ENCODE data around the gene FLCN.

DNA sequence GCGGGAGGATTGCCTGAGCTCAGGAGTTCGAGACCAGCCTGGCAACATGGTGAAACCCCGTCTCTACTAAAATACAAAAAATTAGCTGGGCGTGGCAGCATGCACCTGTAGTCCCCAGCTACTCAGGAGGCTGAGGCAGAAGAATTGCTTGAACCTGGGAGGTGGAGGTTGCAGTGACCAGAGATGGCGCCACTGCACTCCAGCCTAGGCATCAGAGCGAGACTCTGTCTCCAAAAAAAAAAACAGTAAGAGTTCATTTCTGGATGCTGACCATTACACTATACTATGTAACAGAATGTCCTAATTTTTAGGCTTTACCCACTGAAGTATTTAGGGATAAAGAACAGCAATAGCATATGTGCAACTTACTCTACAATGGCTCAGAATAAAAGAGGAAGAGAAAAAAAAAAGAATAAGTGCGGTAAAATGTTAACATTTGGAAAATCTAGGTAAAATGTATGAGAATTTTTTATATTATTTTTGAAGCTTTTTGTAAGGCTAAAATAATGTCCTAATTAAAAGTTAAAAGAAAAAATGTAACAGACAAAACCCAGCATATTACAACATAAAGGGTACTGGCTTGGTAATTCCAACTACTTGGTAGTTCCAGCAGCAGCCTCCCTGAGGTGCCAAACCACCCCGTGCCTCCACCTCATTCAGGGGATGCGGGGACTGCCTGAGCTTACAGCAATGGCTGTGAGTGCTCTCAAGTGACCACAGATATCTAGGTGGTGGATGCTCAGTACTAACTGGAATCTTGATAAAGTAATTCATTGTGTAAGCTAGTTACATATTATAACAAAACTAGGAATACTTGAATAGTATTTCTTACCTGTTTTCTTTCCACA is 33.2 kb upstream of the FLCN start:
- TF ChIP-seq NANOG (IDR thresholded peaks at IDR 0.05; ENCODE audit: borderline replicate concordance): no peak
- TF ChIP-seq, protein P1, sequence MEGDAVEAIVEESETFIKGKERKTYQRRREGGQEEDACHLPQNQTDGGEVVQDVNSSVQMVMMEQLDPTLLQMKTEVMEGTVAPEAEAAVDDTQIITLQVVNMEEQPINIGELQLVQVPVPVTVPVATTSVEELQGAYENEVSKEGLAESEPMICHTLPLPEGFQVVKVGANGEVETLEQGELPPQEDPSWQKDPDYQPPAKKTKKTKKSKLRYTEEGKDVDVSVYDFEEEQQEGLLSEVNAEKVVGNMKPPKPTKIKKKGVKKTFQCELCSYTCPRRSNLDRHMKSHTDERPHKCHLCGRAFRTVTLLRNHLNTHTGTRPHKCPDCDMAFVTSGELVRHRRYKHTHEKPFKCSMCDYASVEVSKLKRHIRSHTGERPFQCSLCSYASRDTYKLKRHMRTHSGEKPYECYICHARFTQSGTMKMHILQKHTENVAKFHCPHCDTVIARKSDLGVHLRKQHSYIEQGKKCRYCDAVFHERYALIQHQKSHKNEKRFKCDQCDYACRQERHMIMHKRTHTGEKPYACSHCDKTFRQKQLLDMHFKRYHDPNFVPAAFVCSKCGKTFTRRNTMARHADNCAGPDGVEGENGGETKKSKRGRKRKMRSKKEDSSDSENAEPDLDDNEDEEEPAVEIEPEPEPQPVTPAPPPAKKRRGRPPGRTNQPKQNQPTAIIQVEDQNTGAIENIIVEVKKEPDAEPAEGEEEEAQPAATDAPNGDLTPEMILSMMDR (conservative IDR thresholded peaks at IDR 0.05; ENCODE audit: low read depth in 2 of 2): peak; percentile 68 to 69
- no peak for TF ChIP-seq EZH2phosphoT487 (IDR thresholded peaks at IDR 0.05; ENCODE audit: unreplicated experiment)
- TF ChIP-seq POLR2AphosphoS5 (IDR thresholded peaks at IDR 0.05; ENCODE audit: low read depth): no peak
- TF ChIP-seq EZH2 (IDR thresholded peaks at IDR 0.05; ENCODE audit: low read depth, unreplicated experiment): no peak
- TF ChIP-seq, protein P2, sequence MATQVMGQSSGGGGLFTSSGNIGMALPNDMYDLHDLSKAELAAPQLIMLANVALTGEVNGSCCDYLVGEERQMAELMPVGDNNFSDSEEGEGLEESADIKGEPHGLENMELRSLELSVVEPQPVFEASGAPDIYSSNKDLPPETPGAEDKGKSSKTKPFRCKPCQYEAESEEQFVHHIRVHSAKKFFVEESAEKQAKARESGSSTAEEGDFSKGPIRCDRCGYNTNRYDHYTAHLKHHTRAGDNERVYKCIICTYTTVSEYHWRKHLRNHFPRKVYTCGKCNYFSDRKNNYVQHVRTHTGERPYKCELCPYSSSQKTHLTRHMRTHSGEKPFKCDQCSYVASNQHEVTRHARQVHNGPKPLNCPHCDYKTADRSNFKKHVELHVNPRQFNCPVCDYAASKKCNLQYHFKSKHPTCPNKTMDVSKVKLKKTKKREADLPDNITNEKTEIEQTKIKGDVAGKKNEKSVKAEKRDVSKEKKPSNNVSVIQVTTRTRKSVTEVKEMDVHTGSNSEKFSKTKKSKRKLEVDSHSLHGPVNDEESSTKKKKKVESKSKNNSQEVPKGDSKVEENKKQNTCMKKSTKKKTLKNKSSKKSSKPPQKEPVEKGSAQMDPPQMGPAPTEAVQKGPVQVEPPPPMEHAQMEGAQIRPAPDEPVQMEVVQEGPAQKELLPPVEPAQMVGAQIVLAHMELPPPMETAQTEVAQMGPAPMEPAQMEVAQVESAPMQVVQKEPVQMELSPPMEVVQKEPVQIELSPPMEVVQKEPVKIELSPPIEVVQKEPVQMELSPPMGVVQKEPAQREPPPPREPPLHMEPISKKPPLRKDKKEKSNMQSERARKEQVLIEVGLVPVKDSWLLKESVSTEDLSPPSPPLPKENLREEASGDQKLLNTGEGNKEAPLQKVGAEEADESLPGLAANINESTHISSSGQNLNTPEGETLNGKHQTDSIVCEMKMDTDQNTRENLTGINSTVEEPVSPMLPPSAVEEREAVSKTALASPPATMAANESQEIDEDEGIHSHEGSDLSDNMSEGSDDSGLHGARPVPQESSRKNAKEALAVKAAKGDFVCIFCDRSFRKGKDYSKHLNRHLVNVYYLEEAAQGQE (IDR thresholded peaks at IDR 0.05; ENCODE audit: unreplicated experiment): no peak
- TF ChIP-seq ZNF331 (CRISPR knock-in tag; IDR thresholded peaks at IDR 0.05; ENCODE audit: low read depth): no peak
- no peak for TF ChIP-seq CREB1 (CRISPR knock-in tag; IDR thresholded peaks at IDR 0.05; ENCODE audit: low read depth)
- no peak for TF ChIP-seq JUNB (IDR thresholded peaks at IDR 0.05; ENCODE audit: unreplicated experiment)
- no peak for TF ChIP-seq STAT1 (IDR thresholded peaks at IDR 0.05; ENCODE audit: unreplicated experiment)
- TF ChIP-seq, protein P3, sequence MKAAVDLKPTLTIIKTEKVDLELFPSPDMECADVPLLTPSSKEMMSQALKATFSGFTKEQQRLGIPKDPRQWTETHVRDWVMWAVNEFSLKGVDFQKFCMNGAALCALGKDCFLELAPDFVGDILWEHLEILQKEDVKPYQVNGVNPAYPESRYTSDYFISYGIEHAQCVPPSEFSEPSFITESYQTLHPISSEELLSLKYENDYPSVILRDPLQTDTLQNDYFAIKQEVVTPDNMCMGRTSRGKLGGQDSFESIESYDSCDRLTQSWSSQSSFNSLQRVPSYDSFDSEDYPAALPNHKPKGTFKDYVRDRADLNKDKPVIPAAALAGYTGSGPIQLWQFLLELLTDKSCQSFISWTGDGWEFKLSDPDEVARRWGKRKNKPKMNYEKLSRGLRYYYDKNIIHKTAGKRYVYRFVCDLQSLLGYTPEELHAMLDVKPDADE (IDR thresholded peaks at IDR 0.05): no peak
- TF ChIP-seq ZNF114 (CRISPR knock-in tag; IDR thresholded peaks at IDR 0.05): no peak

Measured in GM23338 (cell line).